Hepatocyte (in vitro differentiated cells): Measurements from ENCODE around the gene SHBG.

Experiments
- CTCF ChIP-seq: fragments of 200-600 bp; sonication (generic); IDR thresholded peaks from 2 replicates; pipeline ENCODE4 v1.5.1; 2016; ENCODE audit warnings: antibody characterized with exemption, mild to moderate bottlenecking; ENCODE audit not compliant: poor library complexity
- EZH2phosphoT487 ChIP-seq: fragments of 200-600 bp; sonication (generic); IDR thresholded peaks from one replicate; pipeline ENCODE4 v1.6.1; 2018; ENCODE audit warnings: antibody characterized with exemption, mild to moderate bottlenecking, low read depth, moderate library complexity; ENCODE audit not compliant: unreplicated experiment, severe bottlenecking

- TF ChIP-seq CTCF (peak; percentile 51), EZH2phosphoT487 (no peak)
Observed at GRCh38 chr17:7673239-7673638, 43.3 kb downstream of the SHBG start.
